CD4-positive, alpha-beta T cell treated with Interleukin-4 for 1 hour (primary cell): ENCODE data around the gene FKBP6.
A peak's percentile ranks its signal among the peaks of the same experiment; 100 is the strongest.
"Not testable (repeated sequence)": the region's sequence is repeated elsewhere in the genome, so short reads cannot be mapped to it uniquely, and the experiment has no call there.

ENCODE experiments used
- DNase-seq, 2 donors: peaks; one replicate each; pipeline ENCODE4 v3.0.0-alpha.2; 2020 to 2022

The FKBP6 gene

GRCh38 chr7:73395538-73396503 is 67.9 kb downstream of the FKBP6 start:
- DNase-seq = no peak

- no peak for DNase-seq
Measured at GRCh38 chr7:73397521-73398281, 69.7 kb downstream of the FKBP6 start.

DNA sequence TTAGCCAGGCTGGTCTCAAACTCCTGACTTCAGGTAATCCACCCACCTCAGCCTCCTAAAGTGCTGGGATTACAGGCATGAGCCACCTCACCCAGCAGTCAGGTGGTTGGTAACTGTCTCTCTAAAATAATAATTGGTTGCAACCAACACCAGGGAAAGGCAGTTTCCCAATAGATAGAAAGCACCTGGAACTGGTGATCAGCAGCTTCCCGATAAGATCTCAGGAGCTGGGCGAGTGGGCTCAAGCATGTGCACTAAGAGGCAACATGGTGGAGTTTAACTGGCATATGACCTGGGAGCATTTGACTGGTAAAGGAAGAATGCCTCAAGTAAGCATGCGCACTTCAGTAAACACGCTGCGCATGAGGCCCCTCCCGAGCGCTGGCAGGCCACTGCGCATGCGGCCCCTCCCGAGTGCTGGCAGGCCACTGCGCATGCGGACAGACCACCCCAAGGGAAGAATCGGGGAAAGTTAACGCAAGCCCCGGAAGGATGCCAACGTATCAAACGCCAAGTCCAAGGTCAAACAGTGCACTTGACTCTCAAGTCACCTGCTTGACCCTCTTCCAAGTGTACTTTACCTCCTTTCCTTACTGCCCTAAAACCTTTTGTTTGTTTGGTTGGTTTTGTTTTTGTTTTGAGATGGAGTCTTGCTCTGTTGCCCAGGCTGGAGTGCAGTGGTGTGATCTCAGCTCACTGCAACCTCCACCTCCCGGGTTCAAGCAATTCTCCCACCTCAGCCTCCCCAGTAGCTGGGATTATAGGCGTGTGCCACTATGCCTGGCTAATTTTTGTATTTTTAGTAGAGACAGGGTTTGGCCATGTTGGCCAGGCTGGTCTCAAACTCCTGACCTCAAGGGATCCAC is 71.5 kb downstream of the FKBP6 start:
- DNase-seq = peak; percentile 79 to 84

DNA sequence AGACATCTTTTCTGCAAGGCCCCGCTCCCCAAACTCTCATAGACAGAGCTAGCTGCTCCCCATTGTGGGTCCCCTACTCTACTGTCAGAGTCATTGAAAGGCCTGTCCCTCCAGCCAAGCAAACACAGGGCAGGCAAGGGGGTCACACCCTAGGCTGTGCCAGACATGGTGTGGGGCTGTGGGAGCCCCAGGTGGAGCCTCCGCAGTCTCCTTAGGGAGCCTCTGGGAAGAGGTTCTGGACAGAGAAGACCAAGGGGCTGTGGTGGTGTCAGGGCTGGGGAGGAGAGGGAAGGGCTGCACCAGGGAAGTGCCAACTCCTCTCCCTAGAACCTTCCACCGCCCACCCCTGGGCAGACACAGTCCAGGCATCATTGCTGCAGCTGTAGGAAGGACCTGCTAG is 76.9 kb downstream of the FKBP6 start:
- not testable (repeated sequence) for DNase-seq
